Fibroblast of skin of back (primary cell): ENCODE data around the gene DEFB124.
"Not testable (repeated sequence)": the region's sequence is repeated elsewhere in the genome, so short reads cannot be mapped to it uniquely, and the experiment has no call there.

Experiments
- DNase-seq: peaks from one replicate; pipeline ENCODE4 v3.0.0-alpha.2; 2013

The DEFB124 gene

GRCh38 chr20:31488115-31488514 is 13.2 kb upstream of the DEFB124 start:
- DNase-seq = no peak

GRCh38 chr20:31485450-31486339 is 10.8 kb upstream of the DEFB124 start:
- peak; percentile 71 for DNase-seq

- peak; percentile 45 for DNase-seq
Measured at GRCh38 chr20:31484001-31484400, 9.1 kb upstream of the DEFB124 start.

GRCh38 chr20:31476643-31477215 is 1.8 kb upstream of the DEFB124 start:
- DNase-seq = peak; percentile 22

GRCh38 chr20:31476294-31476585 is 1.3 kb upstream of the DEFB124 start:
- DNase-seq = no peak

GRCh38 chr20:31475472-31476293 is 756 bp upstream of the DEFB124 start:
- DNase-seq = no peak

- DNase-seq = no peak
Measured at GRCh38 chr20:31474097-31474436, 860 bp downstream of the DEFB124 start.

- DNase-seq = no peak
Measured at GRCh38 chr20:31473331-31474096, 1.4 kb downstream of the DEFB124 start.

- DNase-seq = no peak
Measured at GRCh38 chr20:31472395-31473330, 2.3 kb downstream of the DEFB124 start.

GRCh38 chr20:31470946-31471345 is 4.0 kb downstream of the DEFB124 start:
- DNase-seq = not testable (repeated sequence)

- no peak for DNase-seq
Measured at GRCh38 chr20:31454361-31454760, 20.6 kb downstream of the DEFB124 start.

GRCh38 chr20:31452575-31452974 is 22.4 kb downstream of the DEFB124 start:
- peak; percentile 43 for DNase-seq

- no peak for DNase-seq
Measured at GRCh38 chr20:31449511-31450414, 25.2 kb downstream of the DEFB124 start.

- no peak for DNase-seq
Measured at GRCh38 chr20:31446084-31446819, 28.7 kb downstream of the DEFB124 start.

- no peak for DNase-seq
Measured at GRCh38 chr20:31440012-31440659, 34.8 kb downstream of the DEFB124 start, which contains the start of gene DEFB123. Gene DEFB123, plus strand, starts transcription at chr20:31440632. Its CDS starts 67 bp downstream, at chr20:31440699.

- DNase-seq = no peak
Measured at GRCh38 chr20:31430568-31431115, 44.3 kb downstream of the DEFB124 start.

GRCh38 chr20:31427576-31427975 is 47.4 kb downstream of the DEFB124 start:
- DNase-seq = not testable (repeated sequence)

- DNase-seq = not testable (repeated sequence)
Measured at GRCh38 chr20:31426891-31427551, 47.9 kb downstream of the DEFB124 start.
